Esophagus muscularis mucosa (tissue), 4 donors: ENCODE results near the gene NUP210. TPM values are rescaled to one million over a fixed set of nuclear protein-coding genes. Genes with fewer than 3 reads are reported as not detected.
"Not testable (repeated sequence)": the region's sequence is repeated elsewhere in the genome, so short reads cannot be mapped to it uniquely, and the experiment has no call there.

Experiments used
- DNase-seq: peaks from one replicate; pipeline ENCODE4 v3.0.0-alpha.2; 2017; ENCODE audit errors: extremely low spot score
- H3K27ac ChIP-seq, 4 donors: fragments of 200-600 bp; sonication (generic); replicated peaks in 1 of 4; 1 replicate in 3 of 4; 2 replicates in 1 of 4; pipeline ENCODE4 v1.5.1; 2016 to 2019; ENCODE audit warnings: mild to moderate bottlenecking in 1 of 4
- H3K27me3 ChIP-seq, 4 donors: fragments of 200-600 bp; sonication (generic); one replicate each; pipeline versions ENCODE4 v1.5.1 to v1.6.0; 2016 to 2019
- H3K36me3 ChIP-seq, 4 donors: fragments of 200-600 bp; sonication (generic); one replicate each; pipeline ENCODE4 v1.5.1; 2016 to 2019
- H3K4me1 ChIP-seq, 4 donors: fragments of 200-600 bp; sonication (generic); one replicate each; pipeline ENCODE4 v1.5.1; 2016 to 2019
- H3K4me3 ChIP-seq, 4 donors: fragments of 200-600 bp; sonication (generic); 1 replicate in 2 of 4; 2 replicates in 2 of 4; pipeline ENCODE4 v1.5.1; 2016 to 2019; ENCODE audit warnings: mild to moderate bottlenecking in 4 of 4, moderate library complexity in 1 of 4
- H3K9me3 ChIP-seq, 4 donors: fragments of 200-600 bp; sonication (generic); 1 replicate in 3 of 4; 2 replicates in 1 of 4; pipeline ENCODE4 v1.5.1; 2016 to 2019
- EP300 ChIP-seq: sonication (generic); formaldehyde crosslinking; IDR thresholded peaks from one replicate; pipeline ENCODE4 v1.6.1; 2017; ENCODE audit warnings: antibody characterized with exemption
- POLR2A ChIP-seq: fragments of 450-650 bp; IDR thresholded peaks from one replicate; pipeline ENCODE4 v1.6.1; 2017; ENCODE audit warnings: antibody characterized with exemption, moderate library complexity, mild to moderate bottlenecking, low read depth
- POLR2AphosphoS5 ChIP-seq, 2 donors: sonication (generic); formaldehyde crosslinking; IDR thresholded peaks; one replicate each; pipeline ENCODE4 v1.6.1; 2017; ENCODE audit warnings: antibody characterized with exemption in 2 of 2
- WGBS: methylation state at CpG from one replicate; pipeline ENCODE4 v1.1.5; 2018; 5-methylcytosine and 5-hydroxymethylcytosine counted together
- intact Hi-C: fragments of 100-400 bp; cut with DNase I; formaldehyde crosslinking; loops from one replicate; pipeline ENCODE4 v1.15.1; 2023
- total RNA-seq, 4 donors: library from RNA; depleted of rRNA; stranded (reverse); fragments of >200 nt; gene quantifications; one replicate each; pipeline versions ENCODE4 v1.1.0 to v1.2.1, GENCODE V29; 2016
- TF ChIP-seq, protein P1 (sequence below), 3 experiments: fragments of 200-600 bp in 2 of 3; fragments of 450-650 bp in 1 of 3; sonication (generic) in 2 of 3; IDR thresholded peaks; one replicate each; pipeline ENCODE4 v1.5.1; 2017 to 2019; ENCODE audit warnings: antibody characterized with exemption in 3 of 3, mild to moderate bottlenecking in 2 of 3, moderate library complexity in 1 of 3

NUP210 gene
- total RNA-seq, 4 donors from 2014 or later: 2.5 to 5.2 (median 4.2) TPM

DNA sequence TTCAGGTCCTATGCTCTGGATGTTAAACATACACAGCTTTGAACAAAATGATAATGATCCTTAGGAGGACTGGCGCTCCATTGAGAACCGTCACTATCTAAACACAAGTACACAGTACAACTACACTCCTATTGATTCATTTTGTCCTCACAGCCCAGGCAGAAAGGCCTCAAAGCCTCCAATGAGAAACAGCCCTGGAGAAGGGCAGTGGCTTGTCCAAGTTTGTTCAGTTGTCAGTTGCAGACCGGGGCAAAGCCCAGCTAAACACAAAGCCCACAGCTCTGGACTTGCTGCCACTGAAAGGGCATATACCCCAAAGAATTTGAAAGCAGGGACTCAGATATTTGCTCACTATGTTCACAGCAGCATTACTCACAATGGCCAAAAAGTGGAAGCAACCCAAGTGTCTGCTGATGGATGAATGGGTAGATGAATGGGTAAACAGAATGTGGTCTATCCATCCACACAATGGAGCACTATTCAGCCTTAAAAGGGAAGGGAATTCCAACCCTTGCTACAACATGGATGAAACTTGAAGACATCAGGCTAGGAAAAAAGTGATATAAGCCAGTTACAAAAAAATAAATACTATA is 34.7 kb downstream of the NUP210 start:
- H3K4me3 ChIP-seq: no peak overlapping the region
- DNase-seq: no peak
- WGBS: 63% methylated on average over 3 of the region's 3 CpGs

GRCh38 chr3:13380971-13381370 is 39.2 kb downstream of the NUP210 start:
- Histone ChIP-seq H3K27me3 (no peaks in the 10 kb centered on the region), H3K4me1 (peaks cover 10 to 31% (median 28%) of the 10 kb centered on the region in 4 donors), H3K27ac (no peak overlapping the region), H3K9me3 (no peaks in the 10 kb centered on the region), H3K36me3 (peaks cover 0 to 29% (median 3%) of the 10 kb centered on the region in 4 donors), H3K4me3 (no peak overlapping the region)
- TF ChIP-seq POLR2AphosphoS5 (IDR thresholded peaks at IDR 0.05) (no peak), POLR2A (no peak), EP300 (no peak)
- TF ChIP-seq, protein P1, sequence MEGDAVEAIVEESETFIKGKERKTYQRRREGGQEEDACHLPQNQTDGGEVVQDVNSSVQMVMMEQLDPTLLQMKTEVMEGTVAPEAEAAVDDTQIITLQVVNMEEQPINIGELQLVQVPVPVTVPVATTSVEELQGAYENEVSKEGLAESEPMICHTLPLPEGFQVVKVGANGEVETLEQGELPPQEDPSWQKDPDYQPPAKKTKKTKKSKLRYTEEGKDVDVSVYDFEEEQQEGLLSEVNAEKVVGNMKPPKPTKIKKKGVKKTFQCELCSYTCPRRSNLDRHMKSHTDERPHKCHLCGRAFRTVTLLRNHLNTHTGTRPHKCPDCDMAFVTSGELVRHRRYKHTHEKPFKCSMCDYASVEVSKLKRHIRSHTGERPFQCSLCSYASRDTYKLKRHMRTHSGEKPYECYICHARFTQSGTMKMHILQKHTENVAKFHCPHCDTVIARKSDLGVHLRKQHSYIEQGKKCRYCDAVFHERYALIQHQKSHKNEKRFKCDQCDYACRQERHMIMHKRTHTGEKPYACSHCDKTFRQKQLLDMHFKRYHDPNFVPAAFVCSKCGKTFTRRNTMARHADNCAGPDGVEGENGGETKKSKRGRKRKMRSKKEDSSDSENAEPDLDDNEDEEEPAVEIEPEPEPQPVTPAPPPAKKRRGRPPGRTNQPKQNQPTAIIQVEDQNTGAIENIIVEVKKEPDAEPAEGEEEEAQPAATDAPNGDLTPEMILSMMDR (IDR thresholded peaks at IDR 0.05): no peak
- intact Hi-C loops: no loop called here
- DNase-seq: no peak

More for the DNA sequence above, 34.7 kb downstream of the NUP210 start:
- Histone ChIP-seq H3K27me3 (no peaks in the 10 kb centered on the region), H3K36me3 (peaks cover 0 to 66% (median 13%) of the 10 kb centered on the region in 4 donors), H3K9me3 (no peaks in the 10 kb centered on the region), H3K27ac (peak overlapping the region in 1 of 4 donors; percentile 16), H3K4me1 (peaks cover 0 to 7% (median 5%) of the 10 kb centered on the region in 4 donors)
- intact Hi-C loops: no loop called here
- TF ChIP-seq POLR2AphosphoS5 (IDR thresholded peaks at IDR 0.05): no peak
- TF ChIP-seq EP300: no peak
- TF ChIP-seq POLR2A: no peak
- TF ChIP-seq, protein P1 (IDR thresholded peaks at IDR 0.05): no peak

- 46% methylated on average over 20 of the region's 20 CpGs for WGBS
These were observed 40.8 kb downstream of the NUP210 start for GRCh38 chr3:13379201-13379830.

GRCh38 chr3:13378155-13378554 is 42.0 kb downstream of the NUP210 start:
- Histone ChIP-seq H3K4me1 (peaks cover 10 to 31% (median 28%) of the 10 kb centered on the region in 4 donors), H3K36me3 (peaks cover 0 to 33% (median 5%) of the 10 kb centered on the region in 4 donors), H3K4me3 (no peak overlapping the region), H3K27me3 (no peaks in the 10 kb centered on the region), H3K9me3 (no peaks in the 10 kb centered on the region), H3K27ac (no peak overlapping the region)
- 99% methylated on average over 5 of the region's 5 CpGs for WGBS
- TF ChIP-seq, protein P1 (IDR thresholded peaks at IDR 0.05): no peak
- TF ChIP-seq POLR2AphosphoS5 (IDR thresholded peaks at IDR 0.05) (no peak), POLR2A (no peak), EP300 (no peak)
- DNase-seq: no peak
- intact Hi-C loops: no loop called here

More at GRCh38 chr3:13379201-13379830, 40.8 kb downstream of the NUP210 start:
- intact Hi-C loops: no loop called here
- Histone ChIP-seq H3K36me3 (peaks cover 0 to 28% (median 2%) of the 10 kb centered on the region in 4 donors), H3K27me3 (no peaks in the 10 kb centered on the region), H3K9me3 (no peaks in the 10 kb centered on the region), H3K4me1 (peaks cover 10 to 31% (median 28%) of the 10 kb centered on the region in 4 donors), H3K4me3 (no peak overlapping the region), H3K27ac (peak overlapping the region; percentile 23 to 71 (median 50))
- TF ChIP-seq POLR2A (no peak), EP300 (no peak), POLR2AphosphoS5 (IDR thresholded peaks at IDR 0.05) (no peak)
- TF ChIP-seq, protein P1 (IDR thresholded peaks at IDR 0.05): no peak
- DNase-seq: no peak

- DNase-seq, H3K9me3 ChIP-seq, H3K27me3 ChIP-seq, H3K4me3 ChIP-seq, intact Hi-C loops, H3K27ac ChIP-seq: not testable (repeated sequence)
- 92% methylated on average over 2 of the region's 2 CpGs for WGBS
- peaks cover 10 to 31% (median 28%) of the 10 kb centered on the region in 4 donors for H3K4me1 ChIP-seq
- H3K36me3 ChIP-seq: peaks cover 0 to 37% (median 6%) of the 10 kb centered on the region in 4 donors
These were observed 42.4 kb downstream of the NUP210 start for GRCh38 chr3:13377741-13378140.
